K562 (cell line): ENCODE data around the gene CBX2. TPM values are rescaled to one million over a fixed set of nuclear protein-coding genes. Genes with fewer than 3 reads are reported as not detected.

Experiments
- ATF2 ChIP-seq: sonication (generic); formaldehyde crosslinking; IDR thresholded peaks from 2 replicates; pipeline ENCODE4 v1.8.1; 2022; ENCODE audit warnings: missing genetic modification reagents
- ESRRA ChIP-seq: fragments of 450-650 bp; IDR thresholded peaks from 2 replicates; pipeline ENCODE4 v1.6.1; 2014; ENCODE audit warnings: low read depth, mild to moderate bottlenecking, moderate library complexity, borderline replicate concordance
- ESRRB ChIP-seq: fragments of 250-450 bp; sonication (Bioruptor Pico); IDR thresholded peaks from 2 replicates; pipeline ENCODE4 v1.5.0; 2020; ENCODE audit warnings: mild to moderate bottlenecking, moderate library complexity, borderline replicate concordance
- GTF2E2 ChIP-seq: fragments of 200-800 bp; sonication (Bioruptor generic); IDR thresholded peaks from 2 replicates; pipeline ENCODE4 v1.6.1; 2016; ENCODE audit warnings: missing genetic modification characterization, missing compliant biosample characterization
- HDAC6 ChIP-seq: IDR thresholded peaks from 2 replicates; pipeline ENCODE4 v1.6.1; 2012; ENCODE audit warnings: low read depth, mild to moderate bottlenecking, control low read depth, inconsistent platforms, low read length, moderate library complexity
- MECOM ChIP-seq: fragments of 250-450 bp; sonication (Bioruptor Pico); IDR thresholded peaks from 2 replicates; pipeline ENCODE4 v1.8.0; 2022; ENCODE audit warnings: inconsistent platforms
- MTF1 ChIP-seq: fragments of 250-450 bp; sonication (Bioruptor Pico); IDR thresholded peaks from 2 replicates; pipeline ENCODE4 v1.9.0; 2021; ENCODE audit warnings: moderate library complexity, mild to moderate bottlenecking, inconsistent platforms, borderline replicate concordance
- POLR2A ChIP-seq: fragments of 450-650 bp; conservative IDR thresholded peaks from 2 replicates; pipeline ENCODE4 v1.6.1; 2016
- RBFOX2 ChIP-seq: fragments of 200-400 bp; formaldehyde crosslinking; IDR thresholded peaks from 2 replicates; pipeline ENCODE4 v1.6.1; 2017; ENCODE audit warnings: low read depth, mild to moderate bottlenecking, low read length, moderate library complexity
- RBM22 ChIP-seq: fragments of 200-400 bp; formaldehyde crosslinking; IDR thresholded peaks from 2 replicates; pipeline ENCODE4 v1.6.1; 2018; ENCODE audit warnings: low read length, low read depth; ENCODE audit not compliant: poor library complexity, severe bottlenecking
- RFX7 ChIP-seq: fragments of 250-450 bp; sonication (Bioruptor Pico); IDR thresholded peaks from 2 replicates; pipeline ENCODE4 v1.5.1; 2021; ENCODE audit warnings: mild to moderate bottlenecking
- SMAD2 ChIP-seq: fragments of 150-350 bp; IDR thresholded peaks from 2 replicates; pipeline ENCODE4 v1.6.1; 2014; ENCODE audit warnings: low read depth, mild to moderate bottlenecking, low read length
- SP1 ChIP-seq: sonication (generic); formaldehyde crosslinking; IDR thresholded peaks from 2 replicates; pipeline ENCODE4 v1.8.1; 2022; ENCODE audit warnings: mild to moderate bottlenecking, missing genetic modification reagents
- TAF1 ChIP-seq: IDR thresholded peaks from 2 replicates; pipeline ENCODE4 v1.6.1; 2011; ENCODE audit warnings: mild to moderate bottlenecking, low read length, moderate library complexity; ENCODE audit not compliant: insufficient read depth, control insufficient read depth, severe bottlenecking; ENCODE audit errors: extremely low read depth
- THRB ChIP-seq: fragments of 450-650 bp; formaldehyde crosslinking; conservative IDR thresholded peaks from 2 replicates; pipeline ENCODE4 v1.4.0; 2022; ENCODE audit warnings: mild to moderate bottlenecking, missing genetic modification characterization
- ZFX ChIP-seq: sonication (generic); formaldehyde crosslinking; IDR thresholded peaks from 2 replicates; pipeline ENCODE4 v1.8.0; 2022; ENCODE audit warnings: mild to moderate bottlenecking, missing genetic modification reagents, moderate library complexity
- ZNF175 ChIP-seq: fragments of 200-800 bp; sonication (Bioruptor generic); IDR thresholded peaks from 2 replicates; pipeline ENCODE4 v1.6.1; 2016; ENCODE audit warnings: low read depth, mild to moderate bottlenecking, missing genetic modification characterization, missing compliant biosample characterization
- ZNF23 ChIP-seq: fragments of 250-450 bp; sonication (Bioruptor Pico); IDR thresholded peaks from 2 replicates; pipeline ENCODE4 v1.4.0; 2020; ENCODE audit warnings: mild to moderate bottlenecking
- ZNF311 ChIP-seq: fragments of 250-450 bp; sonication (Bioruptor Pico); IDR thresholded peaks from 2 replicates; pipeline ENCODE4 v1.4.0; 2020; ENCODE audit warnings: mild to moderate bottlenecking, moderate library complexity
- ZNF609 ChIP-seq: sonication (generic); formaldehyde crosslinking; IDR thresholded peaks from 2 replicates; pipeline ENCODE4 v1.8.1; 2023; ENCODE audit warnings: missing genetic modification reagents, mild to moderate bottlenecking, borderline replicate concordance
- ZNF75A ChIP-seq: fragments of 450-650 bp; formaldehyde crosslinking; IDR thresholded peaks from 2 replicates; pipeline ENCODE4 v1.4.0; 2020; ENCODE audit warnings: mild to moderate bottlenecking
- polyA plus RNA-seq, 8 experiments: library from polyadenylated mRNA; depleted of rRNA in 4 of 8; stranded (reverse) in 5 of 8; unstranded in 3 of 8; fragments of >200 nt; fragmentation: Nextera tagmentation in 2 of 8; fragmentation: Illumina TruSeq in 1 of 8; extraction: Ambion mirVana in 2 of 8; extraction: Trizol in 1 of 8; gene quantifications; 2 replicates each; pipeline versions ENCODE4 v1.2.1 to v1.2.3, GENCODE V29; 2011 to 2014; ENCODE audit warnings: inconsistent platforms in 1 of 8, missing spikeins in 1 of 8
- total RNA-seq, 7 experiments: library from RNA; depleted of rRNA in 6 of 7; stranded (reverse); fragments of >200 nt in 6 of 7; fragmentation: Illumina TruSeq in 2 of 7; extraction: Trizol in 2 of 7; gene quantifications; 2 replicates each; pipeline versions ENCODE4 v1.2.1 to v1.2.3, GENCODE V29; 2011 to 2021; ENCODE audit warnings: low replicate concordance in 1 of 7

Gene CBX2
- total and polyA plus RNA-seq, 9 of the 15 experiments (the other 6 are each of a cell fraction or from before 2014, with no cell fraction given): 0.66 to 26.9 (median 13.9) TPM

- TF ChIP-seq ZNF609 (CRISPR knock-in tag) (no peak), SP1 (no peak; the same call in 1 of the 2 replicates), ZNF175 (CRISPR knock-in tag) (peak; percentile 50; the same call in 1 of the 2 replicates), RFX7 (CRISPR knock-in tag) (no peak), SMAD2 (no peak), TAF1 (peak; percentile 20), MTF1 (CRISPR knock-in tag) (no peak), ESRRA (no peak), POLR2A (peak; percentile 43; the same call in 1 of the 2 replicates), THRB (0 out of 2 replicates have a peak, but pooled peaks have one; percentile 52), ZNF75A (CRISPR knock-in tag) (no peak), ZFX (CRISPR knock-in tag) (peak; percentile 58), HDAC6 (no peak), GTF2E2 (0 out of 2 replicates have a peak, but pooled peaks have one; percentile 17), ZNF311 (no peak), RBM22 (peak; percentile 97), ATF2 (CRISPR knock-in tag) (no peak), ZNF23 (CRISPR knock-in tag) (no peak), MECOM (CRISPR knock-in tag) (no peak), RBFOX2 (peak; percentile 89), ESRRB (CRISPR knock-in tag) (no peak)
These were observed 54.5 kb downstream of the CBX2 start (continued) for GRCh38 chr17:79832218-79833109.
